Muscle of arm (tissue), 12 donors: Measurements from ENCODE around the gene CSNK1G2. TPM values are rescaled to one million over a fixed set of nuclear protein-coding genes. Genes with fewer than 3 reads are reported as not detected.

ENCODE experiments used
- DNase-seq: peaks from one replicate; pipeline ENCODE4 v3.0.0-alpha.2; 2013
- polyA plus RNA-seq, 12 donors: library from polyadenylated mRNA; unstranded; fragments of 120-200 nt; gene quantifications; one replicate each; pipeline ENCODE4 v1.2.1, GENCODE V29; 2013; ENCODE audit not compliant: insufficient read length in 12 of 12

The CSNK1G2 gene
- polyA plus RNA-seq, 12 donors, result 25.3 to 114 (median 36.0) TPM; not detected in 1

- DNase-seq, result no peak
Measured at GRCh38 chr19:2014731-2015607, 74.0 kb downstream of the CSNK1G2 start.

- peak; percentile 75 for DNase-seq
Measured at GRCh38 chr19:2015608-2015950, 74.6 kb downstream of the CSNK1G2 start, which contains the start of gene BTBD2. Gene BTBD2 (minus strand): TSS chr19:2015714. CDS start chr19:2015703, 11 bp downstream.

GRCh38 chr19:2016041-2016807 is 75.3 kb downstream of the CSNK1G2 start:
- peak; percentile 77 for DNase-seq

- DNase-seq, result no peak
Measured at GRCh38 chr19:2018752-2019151, 77.8 kb downstream of the CSNK1G2 start.

- no peak for DNase-seq
Measured at GRCh38 chr19:2021453-2022140, 80.6 kb downstream of the CSNK1G2 start.

- no peak for DNase-seq
Measured at GRCh38 chr19:2022289-2022688, 81.3 kb downstream of the CSNK1G2 start.

- no peak for DNase-seq
Measured at GRCh38 chr19:2026770-2027169, 85.8 kb downstream of the CSNK1G2 start.

- no peak for DNase-seq
Measured at GRCh38 chr19:2027361-2027760, 86.4 kb downstream of the CSNK1G2 start.

Other genes with a start within 250 kb of the CSNK1G2 start
- gene ONECUT3, start 187.7 kb upstream of the CSNK1G2 start, polyA plus RNA-seq, result under 1 TPM in 6 of 12 donors, not detected in 6; 0.01 to 0.04 (median 0.04) TPM
- gene ATP8B3, start 128.9 kb upstream of the CSNK1G2 start, polyA plus RNA-seq, result 1 to 10 TPM in 2 of 12 donors, under 1 TPM in 8, not detected in 2; 0.41 to 2.8 (median 0.62) TPM
- gene REXO1, start 92.7 kb upstream of the CSNK1G2 start, polyA plus RNA-seq, result 10 to 100 TPM in 11 of 12 donors, not detected in 1; 14.7 to 39.3 (median 17.3) TPM
- gene KLF16, start 77.6 kb upstream of the CSNK1G2 start, polyA plus RNA-seq, result 10 to 100 TPM in 3 of 12 donors, 1 to 10 TPM in 8, not detected in 1; 6.1 to 16.4 (median 8.1) TPM
- 10 to 100 TPM in 11 of 12 donors, not detected in 1; 35.7 to 74.2 (median 41.6) TPM for gene ABHD17A, start 55.7 kb upstream of the CSNK1G2 start, polyA plus RNA-seq
- 1 to 10 TPM in 8 of 12 donors, under 1 TPM in 2, not detected in 2; 0.70 to 2.9 (median 1.2) TPM for gene ADAT3, start 35.8 kb upstream of the CSNK1G2 start, polyA plus RNA-seq
- gene SCAMP4, start 35.8 kb upstream of the CSNK1G2 start, polyA plus RNA-seq, result 10 to 100 TPM in 11 of 12 donors, not detected in 1; 18.3 to 42.5 (median 25.1) TPM
- gene BTBD2, start 74.5 kb downstream of the CSNK1G2 start, polyA plus RNA-seq, result 10 to 100 TPM in 11 of 12 donors, not detected in 1; 51.2 to 83.3 (median 59.4) TPM
- gene MKNK2, start 110.1 kb downstream of the CSNK1G2 start, polyA plus RNA-seq, result 100 to 1,000 TPM in 3 of 12 donors, 10 to 100 TPM in 9; 51.7 to 925 (median 82.0) TPM
- gene MOB3A, start 155.2 kb downstream of the CSNK1G2 start, polyA plus RNA-seq, result 10 to 100 TPM in 11 of 12 donors, not detected in 1; 14.5 to 28.4 (median 15.8) TPM
- 1 to 10 TPM in 9 of 12 donors, under 1 TPM in 1, not detected in 2; 0.97 to 3.8 (median 2.0) TPM for gene IZUMO4, start 155.7 kb downstream of the CSNK1G2 start, polyA plus RNA-seq
- 10 to 100 TPM in 11 of 12 donors, not detected in 1; 32.3 to 77.2 (median 59.1) TPM for gene AP3D1, start 210.4 kb downstream of the CSNK1G2 start, polyA plus RNA-seq
- 10 to 100 TPM in 11 of 12 donors, not detected in 1; 17.0 to 30.7 (median 21.3) TPM for gene DOT1L, start 222.8 kb downstream of the CSNK1G2 start, polyA plus RNA-seq